GM18502 (cell line): ENCODE data around the gene ACVR1.
"Not testable (repeated sequence)": the region's sequence is repeated elsewhere in the genome, so short reads cannot be mapped to it uniquely, and the experiment has no call there.

ENCODE experiments used
- ATAC-seq: cut with Tn5 transposase; IDR thresholded peaks from one replicate; pipeline ENCODE4 v1.9.1; 2021; ENCODE audit warnings: mild to moderate bottlenecking; ENCODE audit not compliant: unreplicated experiment, poor library complexity

The ACVR1 gene

GRCh38 chr2:157831573-157832315, 44.4 kb downstream of the ACVR1 start:
- ATAC-seq = no peak

- ATAC-seq = no peak
Observed at GRCh38 chr2:157830696-157831570, 45.2 kb downstream of the ACVR1 start.

GRCh38 chr2:157830266-157830665, 45.9 kb downstream of the ACVR1 start:
- no peak for ATAC-seq

- no peak for ATAC-seq
Observed at GRCh38 chr2:157827377-157827776, 48.8 kb downstream of the ACVR1 start.

- ATAC-seq = not testable (repeated sequence)
Observed at GRCh38 chr2:157826644-157827043, 49.5 kb downstream of the ACVR1 start.

- ATAC-seq = no peak
Observed at GRCh38 chr2:157825885-157826284, 50.2 kb downstream of the ACVR1 start.

GRCh38 chr2:157822993-157823392, 53.1 kb downstream of the ACVR1 start:
- ATAC-seq = no peak

GRCh38 chr2:157822533-157822932, 53.6 kb downstream of the ACVR1 start:
- ATAC-seq = no peak

- ATAC-seq = no peak
Observed at GRCh38 chr2:157821519-157822131, 54.5 kb downstream of the ACVR1 start.

GRCh38 chr2:157820193-157820592, 55.9 kb downstream of the ACVR1 start:
- ATAC-seq = no peak

- no peak for ATAC-seq
Observed at GRCh38 chr2:157819761-157820160, 56.4 kb downstream of the ACVR1 start.

GRCh38 chr2:157818227-157818626, 57.9 kb downstream of the ACVR1 start:
- ATAC-seq = no peak

- ATAC-seq = no peak
Observed at GRCh38 chr2:157815421-157815820, 60.7 kb downstream of the ACVR1 start.

GRCh38 chr2:157813467-157813866, 62.7 kb downstream of the ACVR1 start:
- no peak for ATAC-seq

- no peak for ATAC-seq
Observed at GRCh38 chr2:157810037-157810436, 66.1 kb downstream of the ACVR1 start.

- no peak for ATAC-seq
Observed at GRCh38 chr2:157809212-157809611, 66.9 kb downstream of the ACVR1 start.

GRCh38 chr2:157808421-157808820, 67.7 kb downstream of the ACVR1 start:
- no peak for ATAC-seq

- ATAC-seq = no peak
Observed at GRCh38 chr2:157806426-157807077, 69.6 kb downstream of the ACVR1 start.

- ATAC-seq = no peak
Observed at GRCh38 chr2:157805519-157805918, 70.6 kb downstream of the ACVR1 start.

GRCh38 chr2:157804355-157804754, 71.8 kb downstream of the ACVR1 start:
- ATAC-seq = no peak

- no peak for ATAC-seq
Observed at GRCh38 chr2:157803952-157804351, 72.2 kb downstream of the ACVR1 start.
